ENCODE data around the gene CNTN6.

The CNTN6 gene

GRCh38 chr3:1092771-1093170, at the start of gene CNTN6:
Gene CNTN6 (plus strand): TSS chr3:1093024. CDS start chr3:1148009, 54,985 bp downstream.
- FAIRE-seq (no peak), DNase-seq (ENCODE audit: insufficient read length, low spot score) (no peak)
- no peak for TF ChIP-seq POLR2A (IDR thresholded peaks at IDR 0.05; ENCODE audit: low read depth, low read length)

GRCh38 chr3:1048558-1048957, 44.3 kb upstream of the CNTN6 start:
- DNase-seq (ENCODE audit: insufficient read length, low spot score) (no peak), FAIRE-seq (no peak)
- TF ChIP-seq POLR2A (IDR thresholded peaks at IDR 0.05; ENCODE audit: low read depth, low read length): no peak

- no peak for TF ChIP-seq POLR2A (IDR thresholded peaks at IDR 0.05; ENCODE audit: low read depth, low read length)
- FAIRE-seq (no peak), DNase-seq (ENCODE audit: insufficient read length, low spot score) (no peak)
Observed at GRCh38 chr3:1055870-1056269, 37.0 kb upstream of the CNTN6 start.

- FAIRE-seq: no peak
- no peak for DNase-seq (ENCODE audit: insufficient read length, low spot score)
- TF ChIP-seq POLR2A (IDR thresholded peaks at IDR 0.05; ENCODE audit: low read depth, low read length): no peak
Observed at GRCh38 chr3:1056744-1057143, 36.1 kb upstream of the CNTN6 start.

GRCh38 chr3:1057436-1057835, 35.4 kb upstream of the CNTN6 start:
- FAIRE-seq (no peak), DNase-seq (ENCODE audit: insufficient read length, low spot score) (no peak)
- TF ChIP-seq POLR2A (IDR thresholded peaks at IDR 0.05; ENCODE audit: low read depth, low read length): no peak

- TF ChIP-seq POLR2A (IDR thresholded peaks at IDR 0.05; ENCODE audit: low read depth, low read length): no peak
- DNase-seq (ENCODE audit: insufficient read length, low spot score) (no peak), FAIRE-seq (no peak)
Observed at GRCh38 chr3:1068985-1069384, 23.8 kb upstream of the CNTN6 start.

GRCh38 chr3:1072041-1072440, 20.8 kb upstream of the CNTN6 start:
- no peak for TF ChIP-seq POLR2A (IDR thresholded peaks at IDR 0.05; ENCODE audit: low read depth, low read length)
- no peak for FAIRE-seq
- DNase-seq (ENCODE audit: insufficient read length, low spot score): no peak

- no peak for DNase-seq (ENCODE audit: insufficient read length, low spot score)
- no peak for TF ChIP-seq POLR2A (IDR thresholded peaks at IDR 0.05; ENCODE audit: low read depth, low read length)
- FAIRE-seq: no peak
Observed at GRCh38 chr3:1079662-1080061, 13.2 kb upstream of the CNTN6 start.

GRCh38 chr3:1082108-1082507, 10.7 kb upstream of the CNTN6 start:
- no peak for TF ChIP-seq POLR2A (IDR thresholded peaks at IDR 0.05; ENCODE audit: low read depth, low read length)
- DNase-seq (ENCODE audit: insufficient read length, low spot score): peak; percentile 3
- FAIRE-seq: peak; percentile 97

GRCh38 chr3:1087066-1087560, 5.7 kb upstream of the CNTN6 start:
- FAIRE-seq: peak; percentile 91
- TF ChIP-seq POLR2A (IDR thresholded peaks at IDR 0.05; ENCODE audit: low read depth, low read length): no peak
- peak; percentile 19 for DNase-seq (ENCODE audit: insufficient read length, low spot score)

GRCh38 chr3:1088503-1088902, 4.3 kb upstream of the CNTN6 start:
- TF ChIP-seq POLR2A (IDR thresholded peaks at IDR 0.05; ENCODE audit: low read depth, low read length): no peak
- DNase-seq (ENCODE audit: insufficient read length, low spot score) (no peak), FAIRE-seq (no peak)

GRCh38 chr3:1091286-1091685, 1.5 kb upstream of the CNTN6 start:
- TF ChIP-seq POLR2A (IDR thresholded peaks at IDR 0.05; ENCODE audit: low read depth, low read length): no peak
- DNase-seq (ENCODE audit: insufficient read length, low spot score) (no peak), FAIRE-seq (no peak)

- DNase-seq (ENCODE audit: insufficient read length, low spot score) (no peak), FAIRE-seq (no peak)
- TF ChIP-seq POLR2A (IDR thresholded peaks at IDR 0.05; ENCODE audit: low read depth, low read length): no peak
Observed at GRCh38 chr3:1092061-1092460, 763 bp upstream of the CNTN6 start.

GRCh38 chr3:1093217-1093616, 393 bp downstream of the CNTN6 start:
- TF ChIP-seq POLR2A (IDR thresholded peaks at IDR 0.05; ENCODE audit: low read depth, low read length): no peak
- DNase-seq (ENCODE audit: insufficient read length, low spot score) (no peak), FAIRE-seq (no peak)

- no peak for DNase-seq (ENCODE audit: insufficient read length, low spot score)
- TF ChIP-seq POLR2A (IDR thresholded peaks at IDR 0.05; ENCODE audit: low read depth, low read length): no peak
- FAIRE-seq: no peak
Observed at GRCh38 chr3:1103525-1103924, 10.7 kb downstream of the CNTN6 start.
